ENCODE data around the gene NECTIN2. TPM values are rescaled to one million over a fixed set of nuclear protein-coding genes. Genes with fewer than 3 reads are reported as not detected.
"Not testable (repeated sequence)": the region's sequence is repeated elsewhere in the genome, so short reads cannot be mapped to it uniquely, and the experiment has no call there.

Gene NECTIN2
- total RNA-seq, 1 experiment from 2014 or later: 176 TPM

GRCh38 chr19:44834399-44834798 lies 11.7 kb upstream of the NECTIN2 start:
- H3K9me3 ChIP-seq (ENCODE audit: control insufficient read depth, low read depth, low read length); H4K20me1 ChIP-seq (ENCODE audit: control insufficient read depth, insufficient read depth, insufficient read length); H2BK15ac ChIP-seq (ENCODE audit: low read depth, low read length); H4K91ac ChIP-seq (ENCODE audit: insufficient read length, low read depth, low read length); H3K36me3 Mint-ChIP-seq (ENCODE audit: insufficient read depth in 1 of 3, low read depth in 3 of 3); H3K4ac ChIP-seq (ENCODE audit: low read depth, low read length); H2BK120ac ChIP-seq (ENCODE audit: low read depth, low read length, poor library complexity, severe bottlenecking); H3T11ph ChIP-seq (ENCODE audit: low read length); H3K79me2 ChIP-seq (ENCODE audit: insufficient read depth, low read length); H3K4me2 ChIP-seq (ENCODE audit: insufficient read depth, insufficient read length, low read length); H2BK20ac ChIP-seq (ENCODE audit: low read depth, low read length, poor library complexity, severe bottlenecking); H3K4me3 Mint-ChIP-seq; H3K14ac ChIP-seq (ENCODE audit: insufficient read depth, low read length); H3K4me1 ChIP-seq (ENCODE audit: insufficient read depth, low read length); H3K9ac ChIP-seq (ENCODE audit: extremely low read depth, insufficient read length, low read length); H2AK5ac ChIP-seq (ENCODE audit: insufficient read length, low read length); H3K27me3 ChIP-seq (ENCODE audit: insufficient read depth, low read length); H3K18ac ChIP-seq (ENCODE audit: insufficient read length, low read depth, low read length); H4K5ac ChIP-seq (ENCODE audit: insufficient read length, low read depth, low read length); H3K27ac Mint-ChIP-seq; H3K56ac ChIP-seq (ENCODE audit: insufficient read length, low read depth, low read length); DNase-seq; H2BK5ac ChIP-seq (ENCODE audit: insufficient read length, low read length); H3K27ac ChIP-seq (ENCODE audit: insufficient read length, low read depth, low read length); H3K23me2 ChIP-seq (ENCODE audit: insufficient read length, low read depth, low read length, poor library complexity, severe bottlenecking); H2AFZ ChIP-seq (ENCODE audit: low read length); H4K8ac ChIP-seq (replicated peaks; ENCODE audit: insufficient read length, low read depth, low read length); H3K9me3 Mint-ChIP-seq; H3K23ac ChIP-seq (ENCODE audit: insufficient read length, low read depth, low read length); H2BK12ac ChIP-seq (ENCODE audit: insufficient read length, low read depth, low read length); H3K79me1 ChIP-seq (ENCODE audit: insufficient read depth, low read depth, low read length, poor library complexity, severe bottlenecking); H3K4me1 Mint-ChIP-seq: not testable (repeated sequence)
- peaks cover 80% of the 10 kb centered on the region for H3K27me3 Mint-ChIP-seq (ENCODE audit: low read depth)
- no CpG with 5 or more reads among the region's 8 CpGs for WGBS (ENCODE audit: extremely low coverage, insufficient read length, low lambda C conversion rate)

All from H9 (cell line).